Measurements from ENCODE around the gene NXPE1. TPM values are rescaled to one million over a fixed set of nuclear protein-coding genes. Genes with fewer than 3 reads are reported as not detected.

Gene NXPE1
- total RNA-seq, 4 donors from 2014 or later, result 144 to 449 (median 370) TPM

- TF ChIP-seq CTCF (IDR thresholded peaks at IDR 0.05) (no peak), POLR2A (IDR thresholded peaks at IDR 0.05) (no peak), POLR2AphosphoS5 (IDR thresholded peaks at IDR 0.05) (no peak), EP300 (IDR thresholded peaks at IDR 0.05; ENCODE audit: low read depth) (no peak)
- Histone ChIP-seq H3K27me3 (no peaks in the 10 kb centered on the region), H3K36me3 (peaks cover 0 to 9% (median 0%) of the 10 kb centered on the region in 4 donors), H3K4me3 (no peak overlapping the region), H3K4me1 (peaks cover 0 to 18% (median 5%) of the 10 kb centered on the region in 4 donors), H3K27ac (no peak overlapping the region), H3K9me3 (no peaks in the 10 kb centered on the region)
- intact Hi-C loops (cut with DNase I; ENCODE audit: low total_unique reads) (no loop called here), in situ Hi-C loops (cut with MboI; ENCODE audit: low pct_ligation_motif_present in 1 of 4, low pct_unique_long_range_greater_than_20kb in 1 of 4, low sequenced_read_pairs in 3 of 4) (loop anchor here in 1 of 4 donors (25.0 kb wide), 1 partner anchor 96 kb away; no protein-coding TSS in a partner anchor)
- WGBS, 2 donors (ENCODE audit: low coverage in 1 of 2), result 51 to 66% methylated on average over 2 of the region's 2 CpGs
- no peak for DNase-seq
Observed at GRCh38 chr11:114566276-114566675, 6.6 kb upstream of the NXPE1 start.

- Histone ChIP-seq H3K27me3 (no peaks in the 10 kb centered on the region), H3K36me3 (no peaks in the 10 kb centered on the region), H3K4me3 (no peak overlapping the region), H3K4me1 (peaks cover 0 to 19% (median 8%) of the 10 kb centered on the region in 4 donors), H3K9me3 (no peaks in the 10 kb centered on the region), H3K27ac (no peak overlapping the region)
- 76% methylated on average over 1 of the region's 1 CpG; no CpG with 5 or more reads in 1 of the 2 donors for WGBS, 2 donors (ENCODE audit: low coverage in 1 of 2)
- TF ChIP-seq CTCF (IDR thresholded peaks at IDR 0.05) (no peak), POLR2AphosphoS5 (IDR thresholded peaks at IDR 0.05) (no peak), EP300 (IDR thresholded peaks at IDR 0.05; ENCODE audit: low read depth) (no peak)
- no peak for DNase-seq
- in situ Hi-C loops (cut with MboI; ENCODE audit: low pct_ligation_motif_present in 1 of 4, low pct_unique_long_range_greater_than_20kb in 1 of 4, low sequenced_read_pairs in 3 of 4) (loop anchor here in 1 of 4 donors (25.0 kb wide), 1 partner anchor 97 kb away; no protein-coding TSS in a partner anchor), intact Hi-C loops (cut with DNase I; ENCODE audit: low total_unique reads) (no loop called here)
Observed at GRCh38 chr11:114564831-114565230, 5.2 kb upstream of the NXPE1 start.

GRCh38 chr11:114563077-114563476, 3.4 kb upstream of the NXPE1 start:
- TF ChIP-seq CTCF (IDR thresholded peaks at IDR 0.05) (no peak), POLR2AphosphoS5 (IDR thresholded peaks at IDR 0.05) (no peak), POLR2A (IDR thresholded peaks at IDR 0.05) (no peak), EP300 (IDR thresholded peaks at IDR 0.05; ENCODE audit: low read depth) (no peak)
- in situ Hi-C loops (cut with MboI; ENCODE audit: low pct_ligation_motif_present in 1 of 4, low pct_unique_long_range_greater_than_20kb in 1 of 4, low sequenced_read_pairs in 3 of 4) (loop anchor here in 1 of 4 donors (25.0 kb wide), 1 partner anchor 99 kb away; no protein-coding TSS in a partner anchor), intact Hi-C loops (cut with DNase I; ENCODE audit: low total_unique reads) (no loop called here)
- WGBS, 2 donors (ENCODE audit: low coverage in 1 of 2), result 59 to 60% methylated on average over 2 of the region's 2 CpGs
- H3K4me1 ChIP-seq, result peaks cover 0 to 19% (median 8%) of the 10 kb centered on the region in 4 donors
- peak overlapping the region in 2 of 4 donors; percentile 12 to 37 for H3K27ac ChIP-seq
- no peaks in the 10 kb centered on the region for H3K9me3 ChIP-seq
- no peaks in the 10 kb centered on the region for H3K27me3 ChIP-seq
- no peak overlapping the region for H3K4me3 ChIP-seq
- H3K36me3 ChIP-seq, result no peaks in the 10 kb centered on the region
- no peak for DNase-seq

GRCh38 chr11:114562166-114562916, 2.7 kb upstream of the NXPE1 start:
- DNase-seq, result no peak
- intact Hi-C loops (cut with DNase I; ENCODE audit: low total_unique reads) (no loop called here), in situ Hi-C loops (cut with MboI; ENCODE audit: low pct_ligation_motif_present in 1 of 4, low pct_unique_long_range_greater_than_20kb in 1 of 4, low sequenced_read_pairs in 3 of 4) (loop anchor here in 1 of 4 donors (25.0 kb wide), 1 partner anchor 100 kb away; no protein-coding TSS in a partner anchor)
- no peaks in the 10 kb centered on the region for H3K9me3 ChIP-seq
- peaks cover 0 to 19% (median 8%) of the 10 kb centered on the region in 4 donors for H3K4me1 ChIP-seq
- H3K27ac ChIP-seq, result peak overlapping the region in 2 of 4 donors; percentile 12 to 37
- no peak for TF ChIP-seq CTCF (IDR thresholded peaks at IDR 0.05)
- TF ChIP-seq POLR2AphosphoS5 (IDR thresholded peaks at IDR 0.05), result no peak
- TF ChIP-seq EP300 (IDR thresholded peaks at IDR 0.05; ENCODE audit: low read depth), result no peak
- no peak for TF ChIP-seq POLR2A (IDR thresholded peaks at IDR 0.05)
- H3K4me3 ChIP-seq, result no peak overlapping the region
- no peaks in the 10 kb centered on the region for H3K36me3 ChIP-seq
- no peaks in the 10 kb centered on the region for H3K27me3 ChIP-seq
- 30 to 31% methylated on average over 3 of the region's 3 CpGs for WGBS, 2 donors (ENCODE audit: low coverage in 1 of 2)

Measured in transverse colon (tissue), 4 donors.